B cell (primary cell): ENCODE measurements around the gene SMOC1. TPM values are rescaled to one million over a fixed set of nuclear protein-coding genes. Genes with fewer than 3 reads are reported as not detected.

Experiments used
- ATAC-seq: fragments of 200-7000 bp; cut with Tn5 transposase; one replicate; pipeline ENCODE4 v1.10.0; 2021; ENCODE audit warnings: low read depth, mild to moderate bottlenecking, moderate number of reproducible peaks, moderate library complexity
- CTCF ChIA-PET: fragments of 350-600 bp; sonication (Branson Sonifier 250); formaldehyde crosslinking; loops from one replicate; lab custom pipeline; 2021; ENCODE audit warnings: antibody characterized with exemption, inconsistent platforms; lab: Charles Lee
- POLR2A ChIA-PET: fragments of 350-600 bp; sonication (Branson Sonifier 250); formaldehyde crosslinking; loops from one replicate; lab custom pipeline; 2021; ENCODE audit warnings: antibody characterized with exemption; lab: Charles Lee
- DNase-seq: peaks from one replicate; pipeline ENCODE4 v3.0.0; 2013
- H2AFZ ChIP-seq: 2 replicates; pipeline ENCODE4 v1.6.1; 2012; ENCODE audit warnings: mild to moderate bottlenecking, low read depth, low read length; ENCODE audit not compliant: insufficient read depth, poor library complexity, severe bottlenecking
- H3K27ac ChIP-seq, 2 donors: 1 replicate in 1 of 2; 2 replicates in 1 of 2; pipeline ENCODE4 v1.5.1; 2012 to 2013; ENCODE audit warnings: low read length in 2 of 2, mild to moderate bottlenecking in 2 of 2, moderate library complexity in 1 of 2
- H3K27me3 ChIP-seq, 4 experiments: fragments of 200-600 bp in 1 of 4; sonication (generic) in 1 of 4; replicated peaks in 1 of 4; 1 replicate in 2 of 4; 2 replicates in 2 of 4; pipeline versions ENCODE4 v1.6.1 to v1.7.0; 2013 to 2016; ENCODE audit warnings: low read length in 3 of 4, mild to moderate bottlenecking in 2 of 4, mixed read lengths in 1 of 4, moderate library complexity in 1 of 4; ENCODE audit not compliant: insufficient read depth in 4 of 4, control insufficient read depth in 3 of 4; ENCODE audit errors: control extremely low read depth in 1 of 4
- H3K36me3 ChIP-seq, 2 experiments: replicated peaks in 1 of 2; 1 replicate in 1 of 2; 2 replicates in 1 of 2; pipeline versions ENCODE4 v1.6.1 to v1.7.1; 2013; ENCODE audit warnings: low read length in 1 of 2; ENCODE audit not compliant: insufficient read depth in 2 of 2, control insufficient read depth in 1 of 2; ENCODE audit errors: control extremely low read depth in 1 of 2, extremely low read depth in 1 of 2
- H3K4me1 ChIP-seq, 2 donors: fragments of 200-600 bp in 1 of 2; sonication (generic) in 1 of 2; 1 replicate in 1 of 2; 2 replicates in 1 of 2; pipeline versions ENCODE4 v1.5.1 to v1.6.1; 2013 to 2017; ENCODE audit warnings: low read length in 2 of 2; ENCODE audit not compliant: control insufficient read depth in 2 of 2, insufficient read depth in 2 of 2
- H3K4me2 ChIP-seq: replicated peaks from 2 replicates; pipeline ENCODE3; 2012; ENCODE audit warnings: mild to moderate bottlenecking, low read depth, low read length; ENCODE audit not compliant: poor library complexity, severe bottlenecking
- H3K4me3 ChIP-seq, 5 experiments: fragments of 200-600 bp in 1 of 5; sonication (generic) in 1 of 5; 1 replicate in 3 of 5; 2 replicates in 2 of 5; pipeline versions ENCODE4 v1.5.1 to v1.7.0; 2011 to 2016; ENCODE audit warnings: low read length in 4 of 5, mild to moderate bottlenecking in 4 of 5, low read depth in 2 of 5, control low read depth in 1 of 5, moderate library complexity in 1 of 5; ENCODE audit not compliant: insufficient read depth in 1 of 5; ENCODE audit errors: control extremely low read depth in 1 of 5, extremely low read depth in 1 of 5
- H3K79me2 ChIP-seq: fragments of 200-600 bp; sonication (generic); one replicate; pipeline ENCODE4 v1.6.0; 2016; ENCODE audit warnings: low read length; ENCODE audit not compliant: control insufficient read depth, insufficient read depth
- H3K9ac ChIP-seq: fragments of 200-600 bp; sonication (generic); 2 replicates; pipeline ENCODE4 v1.6.1; 2017; ENCODE audit warnings: mild to moderate bottlenecking, low read length, moderate library complexity
- H3K9me3 ChIP-seq, 3 donors: one replicate each; pipeline versions ENCODE4 v1.6.1 to v1.7.1; 2013; ENCODE audit warnings: low read length in 2 of 3; ENCODE audit not compliant: control insufficient read depth in 2 of 3, insufficient read depth in 1 of 3; ENCODE audit errors: control extremely low read depth in 1 of 3
- H4K20me1 ChIP-seq: 2 replicates; pipeline ENCODE4 v1.6.0; 2012; ENCODE audit warnings: mild to moderate bottlenecking, low read length; ENCODE audit not compliant: insufficient read depth, control insufficient read depth, poor library complexity, severe bottlenecking
- H3K27ac Mint-ChIP-seq: one replicate; pipeline ENCODE4 v1.8.0; 2021; ENCODE audit warnings: mixed read lengths
- H3K27me3 Mint-ChIP-seq: one replicate; pipeline ENCODE4 v1.8.0; 2021; ENCODE audit warnings: mixed read lengths
- H3K4me1 Mint-ChIP-seq: one replicate; pipeline ENCODE4 v1.8.0; 2021; ENCODE audit warnings: mixed read lengths
- H3K4me3 Mint-ChIP-seq: one replicate; pipeline ENCODE4 v1.8.0; 2021; ENCODE audit warnings: mixed read lengths
- H3K9me3 Mint-ChIP-seq: one replicate; pipeline ENCODE4 v1.8.0; 2022; ENCODE audit warnings: mixed read lengths; ENCODE audit not compliant: insufficient read depth
- EZH2 ChIP-seq: IDR thresholded peaks from 2 replicates; pipeline ENCODE4 v1.6.1; 2012; ENCODE audit warnings: borderline replicate concordance, low read depth, mild to moderate bottlenecking, moderate library complexity, low read length; ENCODE audit not compliant: insufficient read depth, poor library complexity, severe bottlenecking
- WGBS: methylation state at CpG from one replicate; pipeline ENCODE4 v1.1.5; 2013; ENCODE audit warnings: missing lambda C conversion rate; ENCODE audit not compliant: insufficient coverage; 5-methylcytosine and 5-hydroxymethylcytosine counted together
- intact Hi-C: fragments of 100-400 bp; cut with micrococcal nuclease; formaldehyde crosslinking; loops from one replicate; pipeline ENCODE4 v1.10.0; 2022
- polyA plus RNA-seq: library from polyadenylated mRNA; depleted of rRNA; stranded (reverse); fragments of >200 nt; gene quantifications from 2 replicates; pipeline ENCODE4 v1.2.3, GENCODE V29; 2012
- total RNA-seq, 2 donors: library from RNA; stranded (reverse); fragments of 120-200 nt in 1 of 2; gene quantifications; 1 replicate in 1 of 2; 2 replicates in 1 of 2; pipeline versions ENCODE4 v1.2.3 to v1.2.4, GENCODE V29; 2013 to 2022
- TF ChIP-seq, protein P1 (sequence below): fragments of 200-600 bp; IDR thresholded peaks from one replicate; pipeline ENCODE4 v1.8.0; 2022; ENCODE audit warnings: antibody characterized with exemption, mild to moderate bottlenecking

The SMOC1 gene
- total and polyA plus RNA-seq, 2 donors (not counting 1 experiment from before 2014, with no cell fraction given): 0.04 to 0.84 TPM

GRCh38 chr14:69904246-69904645, 25.0 kb downstream of the SMOC1 start:
- no peaks in the 10 kb centered on the region for H3K4me1 ChIP-seq
- no peak overlapping the region for H3K4me2 ChIP-seq
- H3K9ac ChIP-seq: no peak overlapping the region
- intact Hi-C loops: no loop called here
- Mint-ChIP-seq H3K27ac (no peak overlapping the region), H3K4me1 (no peaks in the 10 kb centered on the region), H3K4me3 (no peak overlapping the region), H3K9me3 (peaks cover 2% of the 10 kb centered on the region), H3K27me3 (peaks cover 9% of the 10 kb centered on the region)
- H3K4me3 ChIP-seq: no peak overlapping the region
- CTCF ChIA-PET: no interaction called here
- H3K36me3 ChIP-seq: no peaks in the 10 kb centered on the region
- WGBS: 88% methylated on average over 1 of the region's 1 CpG
- TF ChIP-seq, protein P1, sequence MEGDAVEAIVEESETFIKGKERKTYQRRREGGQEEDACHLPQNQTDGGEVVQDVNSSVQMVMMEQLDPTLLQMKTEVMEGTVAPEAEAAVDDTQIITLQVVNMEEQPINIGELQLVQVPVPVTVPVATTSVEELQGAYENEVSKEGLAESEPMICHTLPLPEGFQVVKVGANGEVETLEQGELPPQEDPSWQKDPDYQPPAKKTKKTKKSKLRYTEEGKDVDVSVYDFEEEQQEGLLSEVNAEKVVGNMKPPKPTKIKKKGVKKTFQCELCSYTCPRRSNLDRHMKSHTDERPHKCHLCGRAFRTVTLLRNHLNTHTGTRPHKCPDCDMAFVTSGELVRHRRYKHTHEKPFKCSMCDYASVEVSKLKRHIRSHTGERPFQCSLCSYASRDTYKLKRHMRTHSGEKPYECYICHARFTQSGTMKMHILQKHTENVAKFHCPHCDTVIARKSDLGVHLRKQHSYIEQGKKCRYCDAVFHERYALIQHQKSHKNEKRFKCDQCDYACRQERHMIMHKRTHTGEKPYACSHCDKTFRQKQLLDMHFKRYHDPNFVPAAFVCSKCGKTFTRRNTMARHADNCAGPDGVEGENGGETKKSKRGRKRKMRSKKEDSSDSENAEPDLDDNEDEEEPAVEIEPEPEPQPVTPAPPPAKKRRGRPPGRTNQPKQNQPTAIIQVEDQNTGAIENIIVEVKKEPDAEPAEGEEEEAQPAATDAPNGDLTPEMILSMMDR: no peak
- TF ChIP-seq EZH2: no peak
- H2AFZ ChIP-seq: no peak overlapping the region
- no peaks in the 10 kb centered on the region for H4K20me1 ChIP-seq
- ATAC-seq (no peak), DNase-seq (no peak)
- POLR2A ChIA-PET: no interaction called here
- H3K79me2 ChIP-seq: no peaks in the 10 kb centered on the region
- H3K9me3 ChIP-seq: peaks cover 0 to 17% (median 0%) of the 10 kb centered on the region in 3 donors
- H3K27me3 ChIP-seq: peaks cover 0 to 10% (median 2%) of the 10 kb centered on the region in 4 experiments
- no peak overlapping the region for H3K27ac ChIP-seq

GRCh38 chr14:69906201-69906600, 27.0 kb downstream of the SMOC1 start:
- Histone ChIP-seq H3K9me3 (peaks cover 0 to 17% (median 0%) of the 10 kb centered on the region in 3 donors), H3K4me2 (no peak overlapping the region), H3K36me3 (no peaks in the 10 kb centered on the region), H4K20me1 (no peaks in the 10 kb centered on the region), H3K27me3 (peaks cover 0 to 10% (median 3%) of the 10 kb centered on the region in 4 experiments), H3K9ac (no peak overlapping the region), H3K79me2 (no peaks in the 10 kb centered on the region), H3K4me3 (no peak overlapping the region), H3K4me1 (no peaks in the 10 kb centered on the region), H2AFZ (no peak overlapping the region), H3K27ac (no peak overlapping the region)
- ChIA-PET POLR2A (no interaction called here), CTCF (no interaction called here)
- H3K27ac Mint-ChIP-seq: no peak overlapping the region
- H3K27me3 Mint-ChIP-seq: peaks cover 9% of the 10 kb centered on the region
- H3K9me3 Mint-ChIP-seq: no peaks in the 10 kb centered on the region
- ATAC-seq (no peak), DNase-seq (no peak)
- no peak overlapping the region for H3K4me3 Mint-ChIP-seq
- intact Hi-C loops: no loop called here
- WGBS: 47% methylated on average over 3 of the region's 3 CpGs
- H3K4me1 Mint-ChIP-seq: no peaks in the 10 kb centered on the region
- TF ChIP-seq, protein P1: no peak
